GM18519 (cell line): ENCODE measurements around the gene SGCD.
A peak's percentile ranks its signal among the peaks of the same experiment; 100 is the strongest.

Experiments
- ATAC-seq: cut with Tn5 transposase; IDR thresholded peaks from one replicate; pipeline ENCODE4 v1.9.1; 2021; ENCODE audit warnings: mild to moderate bottlenecking, moderate library complexity; ENCODE audit not compliant: unreplicated experiment, low FRiP score

The SGCD gene

DNA sequence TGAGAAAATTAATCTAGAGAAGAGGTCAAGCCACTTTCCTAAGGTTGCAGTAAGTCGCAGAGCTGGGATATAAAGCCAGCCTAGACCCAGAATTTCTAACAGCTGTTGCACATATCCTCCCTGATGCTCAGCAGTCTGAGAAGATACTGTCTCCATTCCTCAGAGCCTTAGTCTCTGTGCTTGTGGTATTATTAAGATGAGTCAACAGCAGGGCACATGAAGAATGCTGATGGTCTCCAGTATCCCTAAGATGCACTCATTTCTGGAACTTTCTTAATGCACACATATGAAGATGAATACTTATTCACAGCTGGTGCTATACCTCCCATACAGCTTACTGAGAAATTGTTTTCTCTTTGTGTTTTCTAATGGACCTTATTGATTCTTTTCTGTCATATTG is 32.5 kb downstream of the SGCD start:
- ATAC-seq = peak; percentile 53

DNA sequence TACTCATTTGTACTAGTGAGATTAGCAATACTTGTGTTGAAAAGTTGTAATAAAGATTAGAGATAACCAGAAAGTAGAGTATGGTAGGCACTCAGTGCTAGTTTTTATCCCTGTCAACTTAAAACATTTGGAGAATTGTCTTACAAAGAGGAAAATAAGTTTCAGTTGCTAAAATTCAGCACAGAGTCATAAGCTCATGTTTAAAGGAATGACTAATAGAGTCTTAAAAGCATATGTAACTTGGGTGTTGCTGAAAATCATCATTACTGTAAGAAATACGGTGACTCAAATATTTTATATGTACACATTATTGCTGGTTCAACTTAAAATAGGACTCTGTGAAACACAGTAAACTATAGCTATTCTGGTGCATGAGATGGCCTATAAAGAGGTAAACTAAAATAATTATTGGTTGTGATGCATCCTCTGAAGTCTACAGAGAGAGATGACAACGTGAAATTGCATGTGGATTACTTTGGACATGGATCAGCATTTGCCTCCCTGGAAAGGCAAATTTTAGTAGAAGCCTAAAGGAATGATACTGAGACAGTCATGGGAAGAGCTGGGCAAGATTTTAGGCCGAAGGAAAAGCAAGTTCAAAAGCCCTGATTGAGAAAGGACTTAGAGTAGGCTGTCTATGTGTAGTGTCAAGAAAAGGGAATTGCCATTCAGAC is 34.6 kb downstream of the SGCD start:
- ATAC-seq = no peak

DNA sequence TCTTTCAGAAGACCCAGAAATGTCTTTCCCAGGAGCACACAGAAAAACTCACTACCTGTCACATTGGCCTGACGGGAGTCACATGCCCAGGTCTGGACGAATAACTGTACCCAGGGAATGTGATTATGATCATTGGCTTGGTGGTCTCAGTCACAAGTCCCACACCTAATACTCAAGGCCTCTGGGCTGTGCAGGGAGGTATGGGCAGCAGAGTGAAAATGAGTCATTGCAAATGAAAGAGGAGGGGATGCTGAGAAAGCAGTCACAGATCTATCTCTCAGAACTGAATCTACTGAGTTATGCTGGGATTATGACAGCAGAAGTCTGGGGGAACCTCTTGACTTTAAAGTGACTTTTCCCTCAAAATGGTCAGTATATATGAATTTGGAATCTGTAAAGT is 36.9 kb downstream of the SGCD start:
- no peak for ATAC-seq

DNA sequence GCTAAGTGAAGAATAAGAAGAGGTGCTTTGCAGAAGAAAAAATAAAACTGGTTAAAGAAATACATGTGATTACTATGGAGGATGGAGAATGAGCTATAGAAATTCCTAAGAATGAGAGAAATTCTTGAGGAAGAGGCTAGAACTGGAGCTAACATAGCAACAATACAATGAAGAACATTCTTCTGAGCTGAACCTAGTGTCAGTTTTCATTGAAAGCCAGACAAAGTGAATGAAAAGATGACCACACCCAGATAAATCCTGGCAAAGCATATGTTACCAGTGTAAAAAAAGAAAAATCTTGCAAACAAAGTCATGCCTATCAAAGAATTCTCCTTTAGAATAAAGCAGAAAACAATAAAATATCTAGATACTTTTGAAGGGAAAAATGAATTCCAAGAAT is 39.6 kb downstream of the SGCD start:
- no peak for ATAC-seq

DNA sequence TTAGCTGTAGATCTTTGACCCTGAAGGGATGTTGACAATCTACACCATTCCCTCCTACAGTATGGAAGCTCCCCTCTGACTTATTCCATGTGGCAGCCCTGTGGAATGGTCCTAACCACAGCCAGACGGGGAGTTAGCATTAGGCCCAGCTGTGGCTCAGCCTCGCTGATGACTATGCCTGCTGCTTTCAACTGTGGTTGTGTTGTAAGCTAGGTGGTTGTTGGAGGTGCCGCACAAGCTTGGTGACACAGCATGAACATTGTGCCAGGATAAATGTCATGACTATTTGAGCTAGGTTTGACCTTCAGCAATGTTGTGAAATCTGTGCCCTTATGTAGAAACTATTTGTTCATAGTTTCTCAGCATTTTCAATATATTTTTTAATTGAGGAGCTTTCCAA is 40.6 kb downstream of the SGCD start:
- no peak for ATAC-seq

DNA sequence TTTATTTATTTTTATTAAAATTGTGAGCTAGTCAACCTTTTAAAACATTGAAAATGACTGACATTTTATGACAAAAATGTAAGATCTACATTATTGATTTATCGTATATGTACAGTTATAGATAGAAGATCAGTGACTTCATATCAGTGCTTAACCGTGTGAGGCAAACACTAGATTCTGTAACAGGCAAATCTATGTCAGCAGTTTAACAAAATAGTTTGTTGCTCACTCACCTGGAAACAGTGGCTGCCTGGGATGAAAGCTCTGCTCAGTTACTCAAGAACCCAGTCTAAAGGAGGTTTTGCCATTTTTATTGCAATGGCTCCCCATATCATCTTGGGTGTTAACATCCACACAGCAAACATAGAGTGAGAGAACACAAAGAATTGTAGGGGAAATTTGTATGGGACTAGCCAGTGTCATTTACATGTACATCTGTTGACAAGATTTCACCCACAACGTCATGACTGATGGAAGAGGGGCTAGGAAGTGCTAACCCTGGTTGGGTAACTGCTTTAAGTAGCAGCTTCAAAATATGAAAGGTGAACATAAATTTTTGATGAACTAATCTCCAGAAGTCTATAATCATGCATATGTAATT is 49.0 kb downstream of the SGCD start:
- ATAC-seq = peak; percentile 39

DNA sequence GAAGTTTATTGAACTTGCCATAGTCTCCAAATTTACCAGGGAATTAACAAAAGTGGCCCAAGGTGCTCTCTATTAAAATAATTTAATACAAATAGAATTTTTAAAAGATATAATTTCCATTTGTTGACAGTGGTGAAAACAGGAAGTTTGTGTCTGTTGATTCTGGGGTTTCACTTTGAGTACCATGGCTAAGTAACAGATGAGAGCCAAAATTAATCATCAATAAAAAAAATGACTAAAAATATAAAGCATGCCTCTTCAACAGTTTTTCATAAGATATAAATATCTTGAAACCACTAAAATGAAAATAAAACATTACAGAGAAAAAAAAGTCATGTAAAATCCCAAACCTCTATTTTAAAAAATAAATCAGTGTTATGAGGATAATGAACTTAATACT is 49.8 kb downstream of the SGCD start:
- ATAC-seq = no peak

DNA sequence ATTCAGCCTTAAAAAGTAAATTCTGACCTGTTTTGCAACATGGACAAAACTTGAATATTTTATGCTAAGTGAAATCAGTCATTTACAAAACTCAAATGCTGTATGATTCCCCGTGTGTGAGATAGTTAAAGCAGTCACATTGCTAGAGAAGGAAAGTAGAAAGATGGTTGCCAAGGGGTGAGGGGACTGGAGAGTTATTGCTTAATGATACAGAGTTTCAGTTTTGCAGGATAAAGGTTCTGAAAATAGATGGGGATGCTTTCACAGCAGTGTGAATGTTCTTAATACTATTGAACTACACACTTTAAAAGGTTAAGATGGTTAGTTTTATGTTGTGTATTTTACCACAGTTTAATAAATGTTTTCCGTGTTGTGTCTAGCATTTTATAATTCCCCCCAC is 51.2 kb downstream of the SGCD start:
- no peak for ATAC-seq

DNA sequence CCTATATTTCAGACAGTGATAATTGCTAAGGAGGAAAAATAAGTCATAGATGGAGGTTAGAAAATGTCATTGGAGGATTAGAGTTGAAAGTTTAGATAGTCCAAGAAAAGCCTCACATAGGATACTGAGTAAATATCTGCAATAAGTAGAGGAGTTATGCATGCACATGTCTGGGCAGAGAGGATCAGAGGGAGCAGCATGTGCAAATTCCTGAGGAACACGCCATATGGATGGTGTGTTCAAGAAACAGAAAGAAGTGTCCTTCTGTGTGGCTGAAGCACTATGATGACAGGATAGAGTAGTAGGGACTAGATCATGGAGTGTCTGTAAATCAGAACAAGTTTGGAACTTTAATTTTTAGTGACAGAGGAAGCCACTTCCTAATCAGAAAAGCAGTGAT is 52.2 kb downstream of the SGCD start:
- no peak for ATAC-seq

DNA sequence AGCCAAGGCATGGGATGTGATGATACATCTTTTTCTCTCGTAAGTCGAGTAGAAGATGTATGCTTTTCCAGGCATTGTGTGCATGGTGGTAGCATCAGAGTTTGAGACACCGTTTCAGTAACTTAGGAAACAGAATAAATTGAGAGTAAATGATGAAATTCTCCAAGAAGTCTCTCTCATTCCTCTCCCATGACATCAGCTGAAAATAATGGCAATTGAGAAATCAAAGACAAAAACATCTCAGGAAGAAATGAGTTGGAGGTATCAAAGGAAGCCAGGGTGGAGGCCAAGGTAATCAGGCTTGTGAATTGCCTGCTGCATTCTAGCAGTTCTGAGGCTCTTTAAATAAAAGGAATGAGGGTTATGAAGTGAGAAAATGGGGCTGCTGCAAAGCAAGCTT is 53.9 kb downstream of the SGCD start:
- ATAC-seq = no peak

DNA sequence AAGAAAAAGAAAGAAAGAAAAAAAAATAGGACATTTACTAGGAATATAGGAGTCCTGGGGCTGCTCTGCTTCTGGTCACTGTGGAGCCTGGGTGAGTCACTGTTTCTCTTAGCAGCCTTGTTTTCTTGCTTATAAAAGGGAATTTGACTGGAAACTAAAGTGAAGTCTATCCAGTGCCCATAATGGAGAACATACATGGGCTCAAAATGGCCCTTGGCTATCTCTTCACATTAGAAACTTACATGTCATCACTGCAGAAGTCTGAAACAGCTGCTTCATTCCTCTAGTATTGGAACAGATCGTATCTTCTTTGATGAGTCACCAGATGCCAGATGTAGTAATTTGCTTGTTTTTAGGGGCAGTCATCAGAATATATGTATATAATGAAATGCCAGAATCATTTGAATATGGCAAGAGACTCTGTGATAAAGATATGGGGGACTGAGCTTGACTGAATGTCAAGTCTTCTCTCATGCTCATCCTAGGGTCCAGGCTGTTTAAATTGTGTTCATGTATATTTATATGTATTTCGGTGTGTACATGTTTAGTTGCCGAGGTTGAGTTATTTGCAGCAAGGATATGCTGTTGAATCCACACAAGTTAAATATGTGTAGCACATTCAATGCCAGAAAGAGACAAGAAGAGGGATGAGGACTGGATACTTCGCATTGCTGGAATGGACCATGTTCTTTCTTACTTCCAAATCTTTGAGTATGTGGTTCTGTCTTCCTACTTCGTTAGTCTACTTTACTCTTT is 56.7 kb downstream of the SGCD start:
- no peak for ATAC-seq

DNA sequence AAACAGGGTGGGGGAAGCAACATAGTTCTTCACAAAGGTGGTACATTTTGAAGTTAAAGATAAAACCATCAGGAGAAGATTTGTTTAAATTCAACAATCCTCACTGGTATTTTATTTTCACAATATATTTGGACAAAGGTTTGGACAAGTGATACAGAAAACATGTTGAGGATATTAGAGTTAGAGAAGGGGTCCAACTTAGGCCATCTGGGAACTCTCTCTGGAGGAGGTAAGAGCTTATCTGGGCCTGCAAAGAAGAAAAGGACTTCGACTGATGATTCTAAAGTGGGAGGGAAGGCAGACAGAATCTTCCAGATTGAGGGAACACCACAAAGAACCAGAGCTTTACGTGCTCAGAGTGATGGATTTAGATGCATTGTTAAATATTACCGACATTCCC is 58.5 kb downstream of the SGCD start:
- ATAC-seq = no peak

DNA sequence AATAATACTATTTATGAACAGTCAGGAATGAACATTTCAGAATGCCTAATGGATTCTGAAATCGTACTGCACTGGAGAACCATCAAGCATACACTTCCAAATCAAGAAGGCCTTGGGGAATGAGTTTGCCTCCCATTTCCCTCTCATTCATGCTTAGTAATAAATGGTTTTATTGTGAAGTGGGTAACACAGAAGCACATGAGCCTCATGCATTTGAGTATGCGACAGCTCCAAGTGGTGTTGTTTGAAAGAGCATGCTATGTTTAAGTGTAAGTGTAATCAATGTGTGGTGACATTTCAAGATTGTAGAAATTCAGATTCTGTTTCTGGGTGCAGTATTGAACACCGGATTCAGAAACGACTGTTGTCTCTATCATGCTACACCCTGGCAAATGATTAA is 60.0 kb downstream of the SGCD start:
- ATAC-seq = no peak

DNA sequence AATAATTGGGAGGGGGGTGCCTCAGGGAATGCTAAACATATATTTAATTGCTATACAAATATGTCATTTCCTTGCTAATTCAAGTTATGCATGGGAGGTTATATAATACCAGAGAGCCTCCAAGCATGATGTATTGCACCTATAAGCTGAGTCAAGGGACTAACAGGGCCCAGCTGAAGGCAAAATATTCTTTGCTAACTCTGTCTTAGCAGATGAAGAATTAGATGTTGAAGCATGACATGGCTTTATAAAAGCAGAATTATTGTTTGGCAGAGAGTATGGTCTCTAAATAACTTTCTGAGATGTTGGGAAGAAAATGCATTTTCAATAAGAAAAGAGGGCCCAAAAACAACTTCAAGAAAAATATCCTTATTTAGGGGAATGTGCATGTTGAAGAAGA is 60.4 kb downstream of the SGCD start:
- ATAC-seq = no peak

DNA sequence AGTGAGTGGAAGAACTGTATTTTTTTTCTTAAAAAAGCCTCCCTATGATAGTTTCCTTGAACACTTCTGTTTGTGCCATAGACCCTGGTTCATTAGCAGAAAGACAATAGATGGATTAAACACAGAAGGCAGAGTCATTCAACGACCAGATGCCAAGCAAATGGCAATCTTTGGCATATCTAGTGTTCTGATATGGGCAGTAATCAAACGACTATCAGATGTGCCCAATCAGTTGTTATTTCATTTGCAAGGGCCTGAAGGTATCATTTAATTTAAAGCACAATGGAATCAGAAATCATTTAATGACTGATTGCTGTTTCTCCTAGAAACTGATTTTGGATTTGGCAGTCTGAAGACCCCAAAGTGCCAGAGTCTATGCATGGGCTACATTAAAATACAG is 61.3 kb downstream of the SGCD start:
- ATAC-seq = no peak

DNA sequence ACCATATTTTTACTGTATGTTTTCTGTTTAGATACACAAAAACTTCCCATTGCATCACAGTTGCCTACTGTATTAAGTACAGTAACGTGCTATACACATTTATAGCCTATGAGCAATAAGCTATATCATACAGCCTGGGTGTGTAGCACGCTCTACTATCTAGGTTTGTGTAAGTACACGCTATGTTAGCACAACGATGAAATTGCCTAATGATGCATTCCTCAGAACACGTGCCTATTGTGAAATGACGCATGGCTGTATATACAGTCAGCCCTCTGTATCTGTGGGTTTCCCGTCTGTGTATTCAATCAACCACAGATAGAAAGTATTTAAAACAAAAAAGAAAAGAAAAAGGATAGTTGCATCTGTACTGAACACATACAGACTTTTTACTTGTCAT is 64.2 kb downstream of the SGCD start:
- no peak for ATAC-seq

DNA sequence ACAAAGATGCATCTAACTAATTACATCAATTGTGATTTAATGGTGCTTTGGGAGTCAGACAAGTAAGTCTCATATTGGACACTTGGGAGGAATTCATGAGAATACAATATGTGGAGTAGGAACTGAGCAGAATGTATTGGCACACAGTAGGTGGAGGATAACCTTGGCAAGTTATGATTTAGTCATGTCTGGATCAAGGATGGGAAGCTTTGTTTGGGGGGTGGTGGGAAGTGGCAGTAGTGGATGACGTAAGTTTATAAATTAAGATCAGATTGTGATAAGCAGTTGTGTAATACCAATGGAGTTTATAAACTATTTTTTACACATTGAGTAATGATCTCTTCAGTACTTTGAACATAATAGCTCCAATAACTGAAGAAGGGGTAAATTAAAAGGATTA is 67.0 kb downstream of the SGCD start:
- no peak for ATAC-seq

DNA sequence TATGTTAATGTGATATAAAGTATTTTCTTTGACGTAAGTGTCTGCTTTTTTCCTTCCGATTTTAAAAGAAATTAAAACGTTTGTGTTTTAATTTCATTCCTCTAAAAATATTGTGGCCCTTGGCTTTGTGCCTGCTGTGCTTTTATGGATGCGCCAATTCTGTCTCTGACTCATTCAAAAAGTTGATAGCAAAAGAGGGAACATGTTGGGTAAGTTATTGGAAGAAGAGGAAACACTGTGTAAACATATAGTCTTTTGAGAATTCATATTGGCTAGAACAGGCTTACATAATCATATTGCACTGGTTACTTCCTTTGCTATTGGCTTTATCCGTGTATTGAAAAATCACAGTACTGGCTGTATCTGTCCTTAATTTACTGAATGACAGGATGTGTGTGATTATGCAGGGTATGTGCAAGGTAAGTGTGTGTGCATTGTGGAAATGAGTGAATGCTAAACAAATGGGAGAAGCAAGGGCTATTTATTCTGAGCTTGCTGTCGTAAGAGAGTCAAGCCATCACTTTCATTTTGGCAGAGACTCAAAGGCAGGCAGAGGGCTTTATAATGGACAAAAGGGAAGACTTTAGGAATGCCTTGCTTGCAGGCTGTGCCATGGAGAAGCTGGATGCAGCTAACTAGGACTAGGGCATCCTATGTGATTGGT is 67.8 kb downstream of the SGCD start:
- no peak for ATAC-seq

DNA sequence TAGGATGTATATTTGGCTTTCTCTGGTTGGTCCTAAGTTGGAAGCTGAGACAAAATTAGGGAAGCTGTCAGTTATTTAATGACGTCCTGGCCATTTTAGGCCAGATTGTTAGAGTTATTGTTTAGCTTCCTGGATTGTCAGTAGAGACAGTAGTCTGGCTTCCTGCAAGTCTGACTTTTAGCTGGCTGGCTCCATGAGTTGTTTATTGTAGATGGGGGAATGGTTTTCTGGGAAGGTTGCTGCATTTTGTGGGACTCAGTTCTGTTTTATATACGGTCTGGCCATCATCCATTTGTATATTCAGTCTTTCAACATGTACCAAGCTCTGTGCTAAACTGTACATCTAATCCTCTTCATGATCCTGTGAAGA is 68.3 kb downstream of the SGCD start:
- ATAC-seq = no peak

DNA sequence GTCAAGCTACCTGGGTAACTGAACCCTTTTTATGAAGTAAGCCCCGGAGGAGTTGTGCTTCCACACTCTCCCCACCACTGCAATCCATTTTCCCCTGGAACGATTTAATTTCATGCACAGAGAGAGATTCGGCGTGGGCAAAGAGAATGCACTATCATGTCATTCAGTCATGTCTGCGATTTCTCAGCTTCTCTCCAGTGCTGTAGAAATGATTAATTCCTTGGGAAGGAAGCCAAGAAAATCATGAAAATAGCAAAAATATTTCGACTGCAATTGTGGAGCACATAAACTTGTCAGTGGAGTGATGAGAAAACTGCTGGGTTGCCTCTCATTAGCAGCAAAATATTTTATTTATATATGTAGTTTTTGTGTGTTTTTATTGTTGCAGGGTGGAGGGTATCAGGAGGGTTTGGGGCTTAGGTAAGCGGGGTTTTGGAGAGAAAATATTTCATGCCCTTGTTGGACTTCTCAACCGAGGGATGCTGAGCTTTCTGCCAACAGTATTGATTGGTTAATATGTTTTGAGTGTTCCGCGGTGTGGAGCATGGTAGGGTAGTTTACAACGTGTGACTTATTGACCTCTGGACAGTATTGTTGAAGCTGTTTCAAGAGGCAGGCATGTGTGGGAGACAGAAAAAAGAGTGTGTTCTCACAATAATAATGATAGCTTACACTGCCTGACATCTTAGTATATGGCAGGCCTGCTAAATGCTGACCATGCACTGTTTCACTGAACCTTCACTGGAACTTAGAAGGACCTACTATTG is 69.3 kb downstream of the SGCD start:
- ATAC-seq = no peak

DNA sequence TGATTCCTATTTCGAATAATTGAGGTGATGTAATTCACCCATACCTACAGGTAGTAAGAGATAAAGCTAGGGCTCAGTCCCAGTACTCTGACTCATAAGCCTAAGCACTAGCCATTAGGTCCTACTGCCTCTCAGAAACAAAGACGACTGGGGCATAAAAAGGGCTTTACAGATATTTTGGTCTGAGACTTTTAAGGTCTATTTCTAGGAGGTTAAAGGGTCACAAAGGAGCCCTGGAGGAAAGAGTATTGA is 69.8 kb downstream of the SGCD start:
- no peak for ATAC-seq
